Measurements from ENCODE around the gene MRPL37. TPM values are rescaled to one million over a fixed set of nuclear protein-coding genes. Genes with fewer than 3 reads are reported as not detected.

MRPL37 gene
- total and polyA plus RNA-seq, 2 of the 8 experiments (the other 6 are each of a cell fraction or from before 2014, with no cell fraction given), result 45.5 to 126 TPM

DNA sequence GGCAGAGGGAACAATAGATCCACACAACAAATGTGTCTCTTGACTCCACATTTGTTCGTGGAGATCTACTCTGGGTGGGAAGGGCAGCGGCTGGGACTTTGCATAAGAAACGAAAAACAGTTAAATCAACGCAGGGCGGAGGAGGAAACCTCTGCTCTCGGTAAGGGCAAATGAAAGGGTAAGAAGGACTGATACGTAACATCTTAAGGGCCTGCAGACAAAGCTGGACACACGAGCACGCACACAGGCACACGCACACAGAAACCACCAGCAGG is 57.3 kb downstream of the MRPL37 start:
- Histone ChIP-seq H4K5ac (ENCODE audit: insufficient read length, low read depth, low read length) (no peak overlapping the region), H2BK5ac (ENCODE audit: low read depth, low read length) (peak overlapping the region; percentile 60; the same call in 1 of the 2 replicates), H3K9ac (replicated peaks in 1 of 4; ENCODE audit: extremely low read depth in 1 of 4, low read depth in 3 of 4, low read length in 3 of 4) (no peak overlapping the region; a peak in 1 of 7 replicates), H3K79me1 (ENCODE audit: low read depth, low read length) (peaks cover 11% of the 10 kb centered on the region), H2BK15ac (ENCODE audit: low read length) (no peak overlapping the region), H2BK12ac (ENCODE audit: low read depth, low read length) (no peak overlapping the region), H4K20me1 (replicated peaks in 1 of 2; ENCODE audit: control insufficient read depth in 1 of 2, insufficient read depth in 2 of 2, low read length in 2 of 2) (peaks cover 4 to 14% of the 10 kb centered on the region in 2 experiments), H3K4ac (replicated peaks; ENCODE audit: insufficient read length, low read depth, low read length) (no peak overlapping the region), H3K18ac (ENCODE audit: extremely low read depth, low read length) (peak overlapping the region; percentile 36), H3K9me3 (ENCODE audit: insufficient read depth in 2 of 2, low read depth in 1 of 2, low read length in 1 of 2) (no peaks in the 10 kb centered on the region), H3K27ac (ENCODE audit: low read depth, low read length) (no peak overlapping the region), H3K27me3 (replicated peaks in 1 of 4; ENCODE audit: control insufficient read depth in 3 of 4, extremely low read depth in 1 of 4, insufficient read depth in 3 of 4, low read length in 3 of 4) (no peaks in the 10 kb centered on the region), H2BK20ac (ENCODE audit: low read length) (no peak overlapping the region), H3K36me3 (ENCODE audit: control insufficient read depth in 2 of 4, insufficient read depth in 4 of 4, low read length in 3 of 4) (no peaks in the 10 kb centered on the region), H2BK120ac (replicated peaks; ENCODE audit: low read depth, low read length) (no peak overlapping the region), H2AK5ac (ENCODE audit: low read depth, low read length) (no peak overlapping the region; the same call in 1 of the 2 replicates), H3K79me2 (ENCODE audit: control insufficient read depth in 1 of 2, insufficient read depth in 2 of 2, low read length in 2 of 2) (peaks cover 0 to 22% of the 10 kb centered on the region in 2 experiments; a peak in 1 of 4 replicates), H4K8ac (ENCODE audit: extremely low read depth, insufficient read depth, low read length) (no peak overlapping the region), H3K14ac (ENCODE audit: insufficient read length) (no peak overlapping the region), H3K23me2 (ENCODE audit: low read depth, low read length) (no peaks in the 10 kb centered on the region), H3K4me3 (ENCODE audit: extremely low read depth in 1 of 4, insufficient read depth in 2 of 4, low read depth in 3 of 4, low read length in 4 of 4) (no peak overlapping the region), H3K4me1 (replicated peaks in 1 of 4; ENCODE audit: control insufficient read depth in 3 of 4, insufficient read depth in 4 of 4, low read length in 3 of 4) (peaks cover 3 to 15% (median 4%) of the 10 kb centered on the region in 4 experiments), H3K4me2 (ENCODE audit: insufficient read depth in 1 of 2, low read depth in 2 of 2, low read length in 2 of 2) (peak overlapping the region in 1 of 2 experiments; percentile 46; a peak in 2 of 4 replicates), H2AFZ (ENCODE audit: low read length) (no peak overlapping the region), H4K91ac (replicated peaks; ENCODE audit: insufficient read length, low read length) (no peak overlapping the region), H3K23ac (ENCODE audit: insufficient read length) (no peak overlapping the region), H3K56ac (replicated peaks; ENCODE audit: insufficient read length, low read depth, low read length) (no peak overlapping the region)
- no peak for FAIRE-seq
- ChIA-PET CTCF (ENCODE audit: partially characterized antibody) (interaction anchor here (1.4 to 1.7 kb wide), 2 partner anchors 12 to 18 kb away, joined by 3 to 5 read pairs; no protein-coding TSS in a partner anchor), POLR2A (ENCODE audit: partially characterized antibody) (interaction anchor here (0.7 kb wide), 1 partner anchor 234 kb away, joined by 3 read pairs; no protein-coding TSS in a partner anchor)
- WGBS, 2 experiments (ENCODE audit: extremely low coverage in 1 of 2, insufficient coverage in 1 of 2, insufficient read length in 1 of 2, insufficient replicate concordance in 2 of 2, low coverage in 1 of 2, low lambda C conversion rate in 2 of 2, missing lambda C conversion rate in 1 of 2), result 68% methylated on average over 10 of the region's 10 CpGs; no CpG with 5 or more reads in 1 of the 2 experiments
- DNase-seq (ENCODE audit: low read depth in 1 of 2, low spot score in 2 of 2), result no peak
- TF ChIP-seq FOSL1 (IDR thresholded peaks at IDR 0.05; ENCODE audit: insufficient read depth, low read depth, low read length), result no peak
- no peak for TF ChIP-seq ASH2L (IDR thresholded peaks at IDR 0.05; ENCODE audit: low read length)
- TF ChIP-seq KDM1A (IDR thresholded peaks at IDR 0.05; ENCODE audit: borderline replicate concordance, low read length), result no peak
- TF ChIP-seq EP300 (IDR thresholded peaks at IDR 0.05; ENCODE audit: borderline replicate concordance in 1 of 2, low read depth in 2 of 2, low read length in 2 of 2), result no peak
- TF ChIP-seq CREB1 (IDR thresholded peaks at IDR 0.05), result no peak
- TF ChIP-seq EGR1 (IDR thresholded peaks at IDR 0.05; ENCODE audit: borderline replicate concordance, low read depth, low read length), result no peak
- TF ChIP-seq RBBP5 (IDR thresholded peaks at IDR 0.05; ENCODE audit: borderline replicate concordance, low read depth, low read length), result no peak
- no peak for TF ChIP-seq CHD2 (IDR thresholded peaks at IDR 0.05; ENCODE audit: low read length)
- no peak for TF ChIP-seq GTF2F1 (IDR thresholded peaks at IDR 0.05; ENCODE audit: borderline replicate concordance, low read depth, low read length)
- no peak for TF ChIP-seq YY1 (IDR thresholded peaks at IDR 0.05; ENCODE audit: low read depth, low read length)
- no peak for TF ChIP-seq EZH2 (IDR thresholded peaks at IDR 0.05; ENCODE audit: low read depth, low read length, severe bottlenecking)
- no peak for TF ChIP-seq JUND (IDR thresholded peaks at IDR 0.05; ENCODE audit: low read length)
- TF ChIP-seq JUN (IDR thresholded peaks at IDR 0.05; ENCODE audit: low read depth, low read length), result no peak
- TF ChIP-seq TAF7 (optimal IDR thresholded peaks at IDR 0.05; ENCODE audit: borderline replicate concordance, low read depth, low read length), result no peak
- no peak for TF ChIP-seq GABPA (IDR thresholded peaks at IDR 0.05; ENCODE audit: borderline replicate concordance, insufficient read depth, low read length)

Data from H1 (cell line).